GM18517 (cell line): ENCODE measurements around the gene PRKX.
"Not testable (repeated sequence)": the region's sequence is repeated elsewhere in the genome, so short reads cannot be mapped to it uniquely, and the experiment has no call there.

ENCODE experiments used
- ATAC-seq: cut with Tn5 transposase; IDR thresholded peaks from one replicate; pipeline ENCODE4 v1.9.1; 2021; ENCODE audit warnings: mild to moderate bottlenecking, moderate library complexity; ENCODE audit not compliant: unreplicated experiment

Gene PRKX

GRCh38 chrX:3663576-3664250 is 49.7 kb downstream of the PRKX start:
- peak; percentile 74 for ATAC-seq

DNA sequence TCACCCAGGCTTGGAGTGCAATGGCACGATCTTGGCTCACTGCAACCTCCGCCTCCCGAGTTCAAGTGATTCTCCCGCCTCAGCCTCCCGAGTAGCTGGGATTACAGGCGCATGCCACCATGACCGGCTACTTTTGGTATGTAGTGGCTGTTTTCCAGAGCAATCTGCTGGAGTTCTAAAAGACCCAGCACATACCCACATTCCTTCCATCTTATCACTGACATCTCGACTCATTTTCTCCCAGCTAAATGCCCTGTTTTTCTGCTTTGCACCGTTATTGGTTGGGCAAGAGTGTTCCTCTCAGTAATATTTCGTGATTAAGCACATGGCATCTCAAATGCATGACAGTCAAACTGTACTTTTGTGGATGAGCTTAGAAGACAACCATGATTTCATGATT is 53.7 kb downstream of the PRKX start:
- no peak for ATAC-seq

DNA sequence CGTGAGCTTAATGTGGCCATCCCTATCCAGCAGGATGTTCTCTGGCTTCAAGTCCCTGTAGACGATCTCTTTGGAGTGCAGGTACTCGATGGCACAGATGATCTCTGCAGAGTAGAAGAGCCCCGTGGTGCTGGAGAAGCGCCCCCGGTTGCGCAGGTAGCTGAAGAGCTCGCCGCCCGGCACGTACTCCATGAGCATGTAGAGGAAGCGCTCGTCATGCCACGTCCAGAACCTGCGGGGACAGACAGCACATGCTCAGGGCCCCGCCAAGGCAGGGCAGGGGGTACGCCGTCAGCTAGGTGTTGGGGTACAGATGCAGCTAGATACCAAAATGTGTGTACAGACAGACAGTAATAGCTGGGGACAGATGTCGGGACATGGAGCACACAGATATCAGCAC is 58.3 kb downstream of the PRKX start:
- ATAC-seq = no peak

- no peak for ATAC-seq
These were observed 60.3 kb downstream of the PRKX start for GRCh38 chrX:3653111-3653510.

DNA sequence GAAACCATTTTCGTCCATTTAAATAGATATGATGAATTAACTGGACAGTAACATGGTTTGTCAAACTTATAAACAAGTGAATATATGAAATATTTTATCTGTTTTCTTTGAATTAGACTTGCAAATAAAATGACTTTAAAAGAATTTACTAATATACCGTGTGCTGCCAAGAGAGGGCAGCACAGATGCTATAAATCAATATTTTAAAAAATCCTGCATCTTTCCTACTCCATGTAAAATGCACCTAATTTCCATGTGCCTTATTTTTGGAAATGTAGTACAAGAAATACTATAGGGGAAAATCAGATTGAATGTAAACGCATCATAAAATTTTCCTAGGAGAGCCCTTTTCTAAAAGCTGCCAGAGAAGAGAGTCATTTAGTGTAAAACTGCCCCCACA is 62.2 kb downstream of the PRKX start:
- no peak for ATAC-seq

DNA sequence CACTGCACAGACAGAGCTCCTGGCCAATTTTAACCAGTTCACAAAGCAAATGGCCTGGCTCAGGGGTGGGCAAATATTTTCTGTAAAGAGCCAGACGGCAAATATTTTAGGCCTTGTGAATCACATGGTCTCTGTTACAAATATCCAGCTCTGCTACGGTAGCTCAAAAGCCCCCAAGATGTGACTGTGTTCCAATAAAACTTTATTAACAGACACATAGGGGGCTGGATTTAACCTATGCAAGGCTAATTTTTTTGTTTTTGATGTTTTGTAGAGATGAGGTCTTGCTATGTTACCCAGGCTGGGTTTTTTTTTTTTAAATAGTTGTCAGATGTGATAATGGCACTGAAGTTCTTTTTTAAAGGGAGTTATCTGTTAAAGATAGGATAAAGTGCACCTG is 65.4 kb downstream of the PRKX start:
- ATAC-seq = no peak

DNA sequence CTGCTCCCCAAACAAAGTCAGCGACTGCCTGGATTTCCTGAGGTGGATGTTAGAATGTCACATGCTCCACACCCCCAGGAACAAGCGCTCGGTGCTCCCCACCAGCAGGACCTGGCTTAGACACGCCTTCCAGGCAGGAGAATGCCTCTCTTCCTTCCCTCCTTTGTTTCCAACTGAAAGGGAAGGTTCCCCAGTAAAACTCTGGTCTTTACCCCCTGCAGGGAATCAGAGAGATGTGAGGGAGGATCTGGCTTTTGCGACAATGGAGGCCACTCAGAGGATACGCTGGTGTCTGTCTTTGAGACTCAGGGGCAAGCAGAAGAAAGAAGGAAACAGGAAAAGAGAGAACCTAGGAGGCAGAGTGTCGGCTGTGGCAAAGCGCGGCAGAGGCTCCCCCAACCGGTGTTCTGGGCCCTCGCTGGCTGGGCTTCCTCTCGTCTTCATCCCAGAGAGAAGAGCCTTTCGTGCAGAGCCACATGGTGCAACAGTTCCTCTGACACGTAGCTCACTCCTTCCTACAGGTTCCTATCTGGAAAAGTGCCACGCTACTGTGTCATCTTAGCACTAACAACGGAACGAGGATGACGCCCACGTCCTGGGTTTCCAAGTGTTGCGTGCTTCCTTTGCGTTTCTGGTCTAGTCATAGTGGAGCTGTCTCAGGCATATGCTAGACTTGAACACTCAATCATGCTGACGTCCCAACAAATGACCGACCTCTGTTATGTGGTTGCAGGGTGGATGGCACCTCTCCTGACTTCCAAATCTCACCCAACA is 73.4 kb downstream of the PRKX start:
- not testable (repeated sequence) for ATAC-seq

DNA sequence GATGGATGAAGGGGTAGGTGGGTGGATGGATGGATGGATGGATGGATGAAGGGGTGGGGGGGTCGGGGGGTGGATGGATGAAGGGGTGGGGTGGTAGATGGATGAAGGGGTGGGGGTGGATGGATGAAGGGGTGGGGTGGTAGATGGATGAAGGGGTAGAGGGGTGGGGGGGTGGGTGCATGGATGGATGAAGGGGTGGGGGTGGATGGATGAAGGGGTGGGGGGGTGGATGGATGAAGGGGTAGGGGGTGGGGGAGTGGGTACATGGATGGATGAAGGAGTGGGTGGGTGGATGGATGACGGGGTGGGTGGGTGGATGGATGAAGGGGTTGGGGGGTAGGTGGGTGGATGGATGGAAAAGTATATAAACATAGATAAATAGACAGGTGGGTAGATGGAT is 74.2 kb downstream of the PRKX start:
- ATAC-seq = no peak

GRCh38 chrX:3638280-3638873 is 75.1 kb downstream of the PRKX start:
- peak; percentile 86 for ATAC-seq

DNA sequence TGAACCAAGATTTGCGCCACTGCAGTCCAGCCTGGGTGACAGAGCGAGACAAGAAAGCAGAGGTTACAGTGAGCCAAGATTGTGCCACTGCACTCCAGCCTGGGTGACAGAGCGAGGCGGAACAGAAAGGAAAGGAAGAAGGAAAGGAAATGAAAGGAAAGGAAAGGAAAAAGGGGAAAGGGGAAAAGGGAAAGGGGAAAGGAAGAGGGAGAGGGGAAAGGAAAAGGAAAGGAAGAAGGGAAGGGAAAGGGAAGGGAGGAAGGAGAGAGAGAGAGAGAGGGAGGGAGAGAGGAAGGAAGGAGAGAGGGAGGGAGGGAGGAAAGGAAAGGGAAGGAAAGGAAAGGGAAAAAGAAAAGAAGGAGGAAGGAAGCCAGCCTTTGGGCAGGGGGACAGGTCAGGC is 76.6 kb downstream of the PRKX start:
- no peak for ATAC-seq

- no peak for ATAC-seq
These were observed 82.3 kb downstream of the PRKX start for GRCh38 chrX:3631196-3631595.

DNA sequence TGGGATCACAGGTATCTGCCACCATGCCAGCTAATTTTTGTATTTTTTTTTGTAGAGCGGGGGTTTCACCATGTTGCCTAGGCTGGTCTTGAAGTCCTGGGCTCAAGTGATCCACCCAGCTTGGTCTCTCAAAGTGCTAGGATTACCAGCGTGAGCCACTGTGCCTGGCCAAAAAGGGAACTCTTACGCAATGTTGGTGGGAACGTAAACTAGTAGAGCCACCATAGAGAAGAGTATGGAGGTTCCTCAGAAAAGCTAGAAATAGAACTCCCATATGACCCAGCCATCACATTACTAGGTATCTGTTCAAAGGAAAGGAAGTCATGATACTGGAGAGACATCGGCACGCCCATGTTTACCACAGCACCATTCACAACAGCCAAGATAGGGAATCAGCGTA is 85.9 kb downstream of the PRKX start:
- no peak for ATAC-seq

DNA sequence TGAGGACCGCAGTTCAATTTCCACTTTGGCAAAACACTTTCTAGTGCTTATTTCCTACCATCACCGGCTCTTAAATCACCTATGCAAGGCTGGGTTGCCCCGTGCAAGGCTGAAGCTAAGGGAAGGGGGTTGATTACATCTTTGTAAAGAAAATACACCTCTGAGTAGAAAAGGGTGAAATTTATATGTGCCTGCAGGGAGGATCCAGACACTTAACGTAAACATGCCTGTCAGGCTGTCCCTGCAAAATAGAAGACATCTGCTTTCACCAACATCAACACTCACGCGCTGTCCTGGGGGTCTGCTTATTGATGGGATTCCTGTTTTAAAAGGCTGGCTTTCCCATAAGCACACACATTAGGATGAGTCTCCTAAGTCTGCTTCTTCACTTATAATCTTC is 92.0 kb downstream of the PRKX start:
- ATAC-seq = no peak

DNA sequence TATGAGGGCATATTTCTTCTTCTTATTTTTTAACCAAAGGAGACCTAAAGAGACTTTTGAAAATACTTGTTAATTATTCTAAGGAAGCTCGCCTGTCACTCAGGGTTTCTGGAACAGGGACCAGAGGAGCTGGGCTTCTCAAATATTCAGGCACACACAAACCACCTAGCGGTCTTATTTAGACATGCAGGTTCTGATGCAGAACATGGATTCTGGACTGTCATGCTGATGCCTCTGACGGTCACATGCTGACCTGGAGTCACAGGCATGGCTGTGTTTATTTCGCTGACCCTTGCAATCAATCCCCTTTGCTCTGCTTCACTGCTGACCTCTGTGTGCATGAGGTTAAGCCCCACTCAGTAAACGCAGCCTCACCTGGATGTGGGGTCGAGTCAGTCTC is 101.7 kb downstream of the PRKX start:
- ATAC-seq = not testable (repeated sequence)

GRCh38 chrX:3609810-3610209 is 103.6 kb downstream of the PRKX start:
- ATAC-seq = no peak

GRCh38 chrX:3603026-3603661 is 110.3 kb downstream of the PRKX start:
- ATAC-seq = no peak

DNA sequence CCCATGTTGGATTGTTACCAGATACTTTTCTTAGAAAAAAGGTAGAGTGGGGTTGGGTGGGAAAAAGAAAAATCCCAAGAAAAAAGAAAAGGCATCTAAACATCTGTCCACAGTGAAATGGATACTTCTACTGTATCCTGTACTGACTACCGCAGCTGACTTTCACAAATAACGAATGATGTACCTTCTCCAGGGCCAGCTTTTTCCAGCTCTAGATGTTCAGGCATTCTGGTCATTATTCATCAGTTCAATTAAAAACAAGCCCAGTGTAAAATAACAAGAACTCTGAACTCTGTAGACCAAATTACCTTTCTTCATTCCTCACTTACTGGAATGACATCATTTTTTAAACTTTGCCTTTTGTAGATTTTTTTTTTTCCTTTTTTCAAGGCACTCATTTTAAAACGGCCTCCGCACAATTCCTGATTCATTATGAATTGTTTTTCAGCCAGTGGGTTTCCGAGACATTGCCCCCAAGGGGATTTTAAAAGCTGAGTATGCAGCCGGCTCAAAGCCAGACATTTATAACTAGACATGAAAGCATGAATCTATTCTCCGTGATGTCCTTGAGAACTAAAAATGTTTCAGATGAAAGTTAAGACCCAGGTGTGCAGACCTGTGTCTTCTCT is 113.5 kb downstream of the PRKX start:
- ATAC-seq = no peak

DNA sequence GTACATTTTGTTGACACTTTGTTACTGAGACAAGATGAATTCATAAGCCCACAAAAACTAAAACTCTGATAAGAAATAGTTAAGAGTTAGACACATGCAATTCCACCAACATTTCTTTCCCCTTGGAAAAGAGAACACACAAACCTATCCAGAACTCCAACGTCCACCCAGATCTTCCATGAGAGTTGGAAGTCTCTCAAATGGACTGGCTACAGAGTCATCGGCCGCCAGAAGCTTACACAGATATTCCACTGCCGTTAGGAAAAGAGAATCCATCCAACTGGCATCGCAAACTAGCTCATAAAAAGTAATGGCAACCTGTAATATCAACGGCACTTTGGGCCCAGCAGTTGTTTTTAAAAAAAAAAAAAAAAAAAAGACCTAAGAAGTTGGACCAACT is 114.7 kb downstream of the PRKX start:
- ATAC-seq = no peak

GRCh38 chrX:3598046-3598605 is 115.3 kb downstream of the PRKX start:
- ATAC-seq = no peak

DNA sequence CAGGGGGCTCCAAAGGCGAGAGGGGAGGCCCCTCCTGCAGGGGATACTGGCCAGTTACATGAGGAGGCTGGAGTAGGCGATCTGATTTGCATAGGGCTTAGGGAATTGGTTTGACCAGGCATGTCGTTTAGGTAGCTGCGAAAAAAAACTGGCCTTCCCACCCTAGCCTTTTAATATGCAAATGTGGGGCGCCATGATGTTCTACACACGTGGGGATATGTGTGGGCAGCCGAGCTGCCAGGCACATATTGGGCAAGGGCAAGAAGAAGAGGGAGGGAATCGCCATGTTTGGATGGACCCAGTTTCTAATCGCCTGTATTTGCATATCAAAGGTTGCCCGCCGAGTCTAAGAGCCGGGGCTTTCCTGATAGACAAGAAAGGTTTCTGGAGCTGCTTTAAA is 121.3 kb downstream of the PRKX start:
- no peak for ATAC-seq

GRCh38 chrX:3589474-3589873 is 124.0 kb downstream of the PRKX start:
- no peak for ATAC-seq
